NCI-H748 treated with DMSO at 0.1 percent for 48 hours (cell line): ENCODE results near the gene PCDH15.

Experiments used
- DNase-seq: peaks from one replicate; lab custom pipeline; 2025; lab: John Stamatoyannopoulos, UW

The PCDH15 gene

GRCh38 chr10:53846809-53847208 is 954.2 kb downstream of the PCDH15 start:
- no peak for DNase-seq

DNA sequence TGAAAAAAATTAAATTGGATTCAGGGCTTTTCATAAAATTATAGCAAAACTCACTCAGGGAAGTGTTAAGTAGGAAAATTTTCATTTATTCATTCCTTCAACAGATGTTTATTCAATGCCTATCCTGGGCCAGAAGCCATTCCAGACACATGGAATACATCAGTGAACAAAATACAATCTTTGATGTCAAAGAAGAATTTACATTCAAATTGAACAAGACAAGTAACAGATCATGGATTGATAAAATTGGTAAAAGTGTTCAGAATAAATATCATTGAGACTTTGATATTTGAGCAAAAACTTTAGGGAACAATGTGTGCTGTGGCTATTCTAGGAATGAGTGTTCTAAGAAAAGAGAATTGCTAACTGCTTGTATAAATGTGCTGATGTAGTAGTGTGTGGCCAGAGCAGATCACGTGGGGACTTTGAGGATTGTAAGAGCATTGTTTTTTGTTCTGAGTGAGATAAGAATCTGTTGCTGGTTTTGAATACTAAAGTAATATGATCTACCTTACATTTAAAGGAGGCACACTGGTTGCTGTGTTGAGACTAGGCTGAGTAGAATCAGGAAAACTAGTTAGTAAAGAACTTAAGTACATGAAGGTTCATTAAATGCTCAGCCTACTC is 957.2 kb downstream of the PCDH15 start:
- DNase-seq = no peak

- DNase-seq = no peak
These were observed 959.4 kb downstream of the PCDH15 start for GRCh38 chr10:53841483-53842145.

- DNase-seq = no peak
These were observed 960.4 kb downstream of the PCDH15 start for GRCh38 chr10:53840653-53841052.

- peak; percentile 4 for DNase-seq
These were observed 961.5 kb downstream of the PCDH15 start for GRCh38 chr10:53839440-53840039.

GRCh38 chr10:53836638-53837037 is 964.4 kb downstream of the PCDH15 start:
- DNase-seq = no peak

DNA sequence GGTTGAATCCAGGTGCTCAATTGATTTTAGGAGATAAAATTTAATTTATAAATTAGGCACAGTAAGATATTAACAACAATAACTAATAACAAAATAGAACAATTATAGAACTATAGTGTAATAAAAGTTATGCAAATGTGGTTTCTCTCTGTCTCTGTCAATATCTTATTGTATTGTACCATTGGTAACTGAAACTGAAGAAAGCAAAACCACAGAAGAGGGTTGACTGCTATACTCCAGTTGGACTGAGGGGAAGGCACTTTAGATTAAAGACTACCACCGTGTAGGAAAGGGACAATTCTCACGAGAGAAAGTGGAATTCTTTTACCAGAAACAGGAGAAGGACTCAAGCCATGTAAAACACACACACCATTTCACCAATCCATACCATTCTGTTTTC is 967.1 kb downstream of the PCDH15 start:
- DNase-seq = no peak

DNA sequence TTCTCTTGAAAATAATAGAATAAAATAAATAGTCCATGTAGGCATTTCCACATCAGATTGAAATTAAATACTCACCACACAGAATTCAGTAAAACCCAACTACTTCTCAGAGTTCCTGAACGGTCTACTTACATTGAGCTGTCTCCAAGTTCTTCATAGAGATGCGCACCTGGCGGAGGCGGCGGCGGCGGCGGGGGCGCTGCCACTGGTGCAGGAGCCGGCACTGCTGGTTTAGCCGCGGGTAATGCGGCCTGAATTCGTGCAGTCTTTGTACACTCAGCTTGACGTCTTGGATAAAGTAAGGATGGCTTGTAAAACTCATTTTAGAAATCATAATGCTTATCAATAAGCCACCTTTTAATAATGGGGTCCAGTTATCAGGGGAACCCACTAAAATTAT is 973.8 kb downstream of the PCDH15 start:
- DNase-seq = no peak

DNA sequence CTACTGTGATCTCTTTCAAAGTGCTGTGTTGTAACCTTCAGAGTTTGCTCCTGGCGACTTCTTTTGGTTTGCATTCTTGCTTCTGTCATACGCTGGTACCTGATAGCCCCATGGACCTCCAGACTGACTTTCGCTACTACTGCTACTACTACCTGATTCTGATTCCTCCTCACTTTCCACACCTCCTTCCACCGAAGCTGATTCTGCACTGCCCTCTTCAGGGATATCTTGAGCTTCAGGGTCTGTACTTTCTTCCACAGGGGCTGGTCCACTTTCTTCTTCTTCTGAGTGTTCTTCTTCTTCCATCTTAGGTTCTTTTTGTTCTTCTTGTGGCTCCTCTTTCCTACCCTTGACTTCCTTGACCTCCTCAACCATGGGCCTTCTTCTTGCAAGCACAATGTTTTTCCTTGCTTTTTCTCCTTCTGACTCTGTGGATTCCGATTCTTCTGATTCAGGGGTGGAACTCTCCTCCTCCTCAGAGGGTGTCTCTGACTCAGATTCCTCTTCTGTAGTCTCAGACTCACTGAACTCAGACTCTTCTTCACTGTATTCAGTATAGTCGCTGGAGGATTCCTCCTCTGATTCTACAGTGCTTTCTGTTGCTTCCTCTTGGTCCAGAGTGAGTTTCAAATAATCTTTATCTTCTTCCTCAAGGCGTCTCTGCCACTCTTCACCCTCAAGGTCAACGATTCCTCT is 992.2 kb downstream of the PCDH15 start:
- no peak for DNase-seq

GRCh38 chr10:53786236-53786900 is 1014.7 kb downstream of the PCDH15 start:
- no peak for DNase-seq

DNA sequence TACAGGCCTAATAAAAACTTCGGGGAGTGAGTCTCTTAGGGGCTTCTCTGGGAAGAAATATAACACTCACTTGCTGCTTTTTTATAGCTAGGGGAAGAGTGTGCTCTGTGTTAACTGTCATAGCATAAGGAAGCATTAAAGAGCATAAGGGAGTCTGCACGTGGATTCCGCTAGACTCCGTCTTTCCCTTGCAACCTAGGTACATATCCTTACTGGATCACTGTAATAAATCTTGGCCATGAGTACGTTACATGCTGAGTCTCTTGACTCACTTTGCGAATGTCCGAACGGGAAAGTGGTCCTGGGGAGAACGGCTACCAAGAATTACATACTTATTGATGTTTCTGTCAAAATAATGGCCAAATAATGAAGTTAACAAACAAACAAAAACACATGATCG is 1029.3 kb downstream of the PCDH15 start:
- no peak for DNase-seq

- no peak for DNase-seq
These were observed 1030.1 kb downstream of the PCDH15 start for GRCh38 chr10:53770903-53771302.

DNA sequence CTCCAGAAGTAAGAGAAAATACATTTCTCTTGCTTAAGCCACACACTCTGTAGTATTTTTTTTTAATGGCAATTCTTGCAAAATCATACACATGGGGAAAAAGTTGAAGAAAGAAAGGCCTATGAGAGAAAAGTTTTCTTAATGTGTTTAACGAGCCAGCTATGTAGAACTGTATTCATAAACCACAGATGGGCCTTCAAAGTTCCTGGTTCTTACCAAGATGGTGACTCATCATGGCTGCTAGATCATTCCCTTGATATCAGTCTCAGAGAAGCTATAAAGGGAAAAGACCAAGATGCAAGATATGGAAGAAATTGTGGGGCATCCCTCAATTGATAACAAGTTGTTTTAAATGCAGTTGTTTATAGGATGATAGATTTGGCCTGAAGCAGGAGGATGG is 1035.7 kb downstream of the PCDH15 start:
- no peak for DNase-seq

DNA sequence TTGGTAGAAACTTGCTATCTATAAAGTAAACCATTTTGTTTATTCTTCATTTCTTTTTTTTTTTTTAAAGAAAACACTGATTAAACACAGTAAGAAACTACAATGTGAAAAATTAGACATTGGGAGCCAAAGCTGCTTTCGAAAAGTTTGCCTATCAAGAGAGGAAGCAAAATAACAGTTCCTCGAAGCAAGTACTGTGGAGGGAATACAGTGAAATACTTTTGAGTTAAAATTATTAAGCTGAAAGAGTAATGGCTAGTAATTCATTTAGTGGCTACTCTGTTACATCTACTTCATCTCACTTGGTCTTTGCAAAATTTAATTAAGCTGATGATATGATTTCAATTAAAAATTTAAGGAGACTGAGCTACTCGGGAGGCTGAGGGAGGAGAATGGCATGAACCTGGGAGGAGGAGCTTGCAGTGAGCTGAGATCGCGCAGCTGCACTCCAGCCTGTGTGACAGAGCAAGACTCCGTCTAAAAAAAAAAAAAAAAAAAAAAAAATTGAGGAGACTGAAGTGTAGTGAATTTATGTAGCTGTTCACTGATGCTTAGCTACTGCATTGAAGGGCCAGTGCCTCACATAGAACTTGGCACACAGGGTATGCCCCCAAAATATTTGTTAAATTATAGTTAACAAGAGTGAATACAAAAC is 1046.3 kb downstream of the PCDH15 start:
- DNase-seq = no peak
